Gastrocnemius medialis (tissue), 4 donors: ENCODE results near the gene ZNF710.

Source experiments
- CTCF ChIP-seq, 5 experiments: fragments of 450-650 bp in 3 of 5; fragments of 200-600 bp in 2 of 5; sonication (generic) in 2 of 5; IDR thresholded peaks in 4 of 5; conservative IDR thresholded peaks in 1 of 5; 1 replicate in 4 of 5; 2 replicates in 1 of 5; pipeline ENCODE4 v1.5.1; 2016 to 2019; ENCODE audit warnings: antibody characterized with exemption in 5 of 5, mild to moderate bottlenecking in 3 of 5, moderate library complexity in 3 of 5
- POLR2A ChIP-seq, 2 donors: fragments of 450-650 bp; IDR thresholded peaks; one replicate each; pipeline ENCODE4 v1.6.1; 2017; ENCODE audit warnings: antibody characterized with exemption in 2 of 2, mild to moderate bottlenecking in 2 of 2, moderate library complexity in 2 of 2

GRCh38 chr15:90067181-90067952, 66.2 kb downstream of the ZNF710 start:
- TF ChIP-seq CTCF (IDR thresholded peaks at IDR 0.05 in 4 of 5, conservative IDR thresholded peaks at IDR 0.05 in 1 of 5) (no peak), POLR2A (IDR thresholded peaks at IDR 0.05) (no peak)
